Thyroid gland (tissue), 4 donors: ENCODE measurements around the gene LINGO4. TPM values are rescaled to one million over a fixed set of nuclear protein-coding genes. Genes with fewer than 3 reads are reported as not detected.

ENCODE experiments used
- DNase-seq, 2 donors: peaks; one replicate each; pipeline ENCODE4 v3.0.0-alpha.2; 2019
- H3K27ac ChIP-seq, 3 donors: fragments of 200-600 bp; sonication (generic); 1 replicate in 2 of 3; 2 replicates in 1 of 3; pipeline ENCODE4 v1.5.1; 2016 to 2019; ENCODE audit warnings: mild to moderate bottlenecking in 1 of 3, moderate library complexity in 1 of 3
- H3K27me3 ChIP-seq: fragments of 200-600 bp; sonication (generic); one replicate; pipeline ENCODE4 v1.5.1; 2019
- H3K36me3 ChIP-seq, 2 donors: fragments of 200-600 bp; sonication (generic); one replicate each; pipeline ENCODE4 v1.5.1; 2016 to 2019
- H3K4me1 ChIP-seq, 2 donors: fragments of 200-600 bp; sonication (generic); one replicate each; pipeline ENCODE4 v1.5.1; 2017 to 2019
- H3K4me3 ChIP-seq, 3 donors: fragments of 200-600 bp; sonication (generic); replicated peaks in 1 of 3; 1 replicate in 2 of 3; 2 replicates in 1 of 3; pipeline ENCODE4 v1.5.1; 2016; ENCODE audit warnings: mild to moderate bottlenecking in 1 of 3
- H3K9me3 ChIP-seq: fragments of 200-600 bp; sonication (generic); one replicate; pipeline ENCODE4 v1.5.1; 2017
- CTCF ChIP-seq, 6 experiments: fragments of 200-600 bp in 3 of 6; fragments of 450-650 bp in 3 of 6; sonication (generic) in 3 of 6; IDR thresholded peaks; one replicate each; pipeline ENCODE4 v1.5.1; 2016 to 2019; ENCODE audit warnings: antibody characterized with exemption in 6 of 6, mild to moderate bottlenecking in 2 of 6, inconsistent platforms in 1 of 6, moderate library complexity in 1 of 6
- POLR2A ChIP-seq, 2 donors: fragments of 450-650 bp; IDR thresholded peaks; one replicate each; pipeline ENCODE4 v1.6.1; 2017; ENCODE audit warnings: antibody characterized with exemption in 2 of 2, mild to moderate bottlenecking in 2 of 2, moderate library complexity in 1 of 2
- WGBS, 2 donors: methylation state at CpG; one replicate each; pipeline ENCODE4 v1.1.5; 2017; 5-methylcytosine and 5-hydroxymethylcytosine counted together
- intact Hi-C: fragments of 100-400 bp; cut with DNase I; formaldehyde crosslinking; loops from one replicate; pipeline ENCODE4 v1.15.1; 2023
- total RNA-seq, 4 donors: library from RNA; depleted of rRNA; stranded (reverse); fragments of >200 nt; gene quantifications; one replicate each; pipeline ENCODE4 v1.2.3, GENCODE V29; 2016

The LINGO4 gene
- total RNA-seq, 4 donors from 2014 or later: 0.13 to 0.63 (median 0.24) TPM

- TF ChIP-seq CTCF (IDR thresholded peaks at IDR 0.05): no peak
- no peak for TF ChIP-seq POLR2A (IDR thresholded peaks at IDR 0.05)
- WGBS, 2 donors: 70 to 83% methylated on average over 6 of the region's 6 CpGs
- no peak overlapping the region for H3K27ac ChIP-seq
These were observed 40.9 kb upstream of the LINGO4 start for GRCh38 chr1:151846062-151846568.

GRCh38 chr1:151843398-151843797, 38.2 kb upstream of the LINGO4 start:
- DNase-seq: no peak
- H3K27me3 ChIP-seq: no peaks in the 10 kb centered on the region

More at GRCh38 chr1:151846062-151846568, 40.9 kb upstream of the LINGO4 start:
- no peak for DNase-seq
- H3K36me3 ChIP-seq: no peaks in the 10 kb centered on the region
- H3K4me1 ChIP-seq: no peaks in the 10 kb centered on the region
- no peaks in the 10 kb centered on the region for H3K9me3 ChIP-seq
- H3K27me3 ChIP-seq: no peaks in the 10 kb centered on the region
- intact Hi-C loops: no loop called here
- H3K4me3 ChIP-seq: no peak overlapping the region

GRCh38 chr1:151841141-151841540, 35.9 kb upstream of the LINGO4 start:
- DNase-seq: no peak
- 90 to 92% methylated on average over 2 of the region's 2 CpGs for WGBS, 2 donors
- no peaks in the 10 kb centered on the region for H3K36me3 ChIP-seq
- H3K9me3 ChIP-seq: no peaks in the 10 kb centered on the region
- H3K27me3 ChIP-seq: no peaks in the 10 kb centered on the region
- H3K4me1 ChIP-seq: peaks cover 21 to 43% of the 10 kb centered on the region in 2 donors
- TF ChIP-seq CTCF (IDR thresholded peaks at IDR 0.05) (no peak), POLR2A (IDR thresholded peaks at IDR 0.05) (no peak)
- intact Hi-C loops: no loop called here
- H3K27ac ChIP-seq: no peak overlapping the region
- H3K4me3 ChIP-seq: no peak overlapping the region

More at GRCh38 chr1:151843398-151843797, 38.2 kb upstream of the LINGO4 start:
- WGBS, 2 donors: 89 to 92% methylated on average over 2 of the region's 2 CpGs
- peaks cover 13 to 22% of the 10 kb centered on the region in 2 donors for H3K4me1 ChIP-seq
- H3K27ac ChIP-seq: no peak overlapping the region
- intact Hi-C loops: no loop called here
- H3K36me3 ChIP-seq: no peaks in the 10 kb centered on the region
- TF ChIP-seq CTCF (IDR thresholded peaks at IDR 0.05) (no peak), POLR2A (IDR thresholded peaks at IDR 0.05) (no peak)
- H3K9me3 ChIP-seq: no peaks in the 10 kb centered on the region
- no peak overlapping the region for H3K4me3 ChIP-seq

GRCh38 chr1:151840421-151840820, 35.2 kb upstream of the LINGO4 start:
- H3K4me3 ChIP-seq: peak overlapping the region in 1 of 3 donors; percentile 32

More at GRCh38 chr1:151840421-151840820, 35.2 kb upstream of the LINGO4 start:
- DNase-seq: no peak
- TF ChIP-seq CTCF (IDR thresholded peaks at IDR 0.05) (no peak), POLR2A (IDR thresholded peaks at IDR 0.05) (no peak)
- H3K4me1 ChIP-seq: peaks cover 23 to 47% of the 10 kb centered on the region in 2 donors
- H3K36me3 ChIP-seq: no peaks in the 10 kb centered on the region
- H3K27ac ChIP-seq: peak overlapping the region; percentile 79 to 95 (median 89)
- no peaks in the 10 kb centered on the region for H3K9me3 ChIP-seq
- intact Hi-C loops: no loop called here
- no peaks in the 10 kb centered on the region for H3K27me3 ChIP-seq
